Activated naive CD4-positive, alpha-beta T cell treated with anti-CD3 and anti-CD28 coated beads for 36 hours (primary cell): ENCODE results near the gene FES. TPM values are rescaled to one million over a fixed set of nuclear protein-coding genes. Genes with fewer than 3 reads are reported as not detected.

ENCODE experiments used
- CTCF ChIA-PET: fragments of 350-600 bp; sonication (Branson Sonifier 250); formaldehyde crosslinking; loops from one replicate; lab custom pipeline; 2021; ENCODE audit warnings: antibody characterized with exemption; lab: Charles Lee
- DNase-seq: peaks from one replicate; pipeline ENCODE4 v3.0.0-alpha.2; 2020
- H3K27ac Mint-ChIP-seq: one replicate; pipeline ENCODE4 v1.8.0; 2021; ENCODE audit warnings: mild to moderate bottlenecking, mixed read lengths
- H3K27me3 Mint-ChIP-seq: one replicate; pipeline ENCODE4 v1.8.0; 2021; ENCODE audit warnings: low read depth, mixed read lengths
- H3K36me3 Mint-ChIP-seq: one replicate; pipeline ENCODE4 v1.8.0; 2021; ENCODE audit warnings: low read depth, mixed read lengths
- H3K4me1 Mint-ChIP-seq: one replicate; pipeline ENCODE4 v1.8.0; 2021; ENCODE audit warnings: low read depth, mixed read lengths
- H3K4me3 Mint-ChIP-seq: one replicate; pipeline ENCODE4 v1.8.0; 2021; ENCODE audit warnings: mild to moderate bottlenecking, moderate library complexity, mixed read lengths
- H3K9me3 Mint-ChIP-seq: one replicate; pipeline ENCODE4 v1.8.0; 2021; ENCODE audit warnings: mixed read lengths
- intact Hi-C: fragments of 100-400 bp; cut with micrococcal nuclease; formaldehyde crosslinking; loops from one replicate; pipeline ENCODE4 v1.15.1; 2023
- total RNA-seq, 2 experiments: library from RNA; stranded (reverse); gene quantifications; one replicate each; pipeline ENCODE4 v1.2.3, GENCODE V29; 2021

FES gene
- total RNA-seq, 2 experiments from 2014 or later = 22.6 to 24.2 TPM

GRCh38 chr15:90942354-90943120 lies 58.2 kb downstream of the FES start:
- CTCF ChIA-PET = interaction anchor here (0.7 to 4.2 kb wide), 5 partner anchors 10 to 300 kb away, joined by 3 to 31 read pairs (median 3); partner anchors contain the start of gene HDDC3
- H3K9me3 Mint-ChIP-seq = no peaks in the 10 kb centered on the region
- no peak overlapping the region for H3K4me3 Mint-ChIP-seq
- no peaks in the 10 kb centered on the region for H3K27me3 Mint-ChIP-seq
- intact Hi-C loops = no loop called here
- DNase-seq = no peak
- peaks cover 28% of the 10 kb centered on the region for H3K36me3 Mint-ChIP-seq
- H3K4me1 Mint-ChIP-seq = no peaks in the 10 kb centered on the region
- H3K27ac Mint-ChIP-seq = no peak overlapping the region

- peaks cover 34% of the 10 kb centered on the region for H3K36me3 Mint-ChIP-seq
- CTCF ChIA-PET = interaction anchor here (0.8 to 1.0 kb wide), 2 partner anchors 88 to 644 kb away, joined by 3 read pairs; no protein-coding TSS in a partner anchor
- intact Hi-C loops = no loop called here
- no peaks in the 10 kb centered on the region for H3K9me3 Mint-ChIP-seq
- no peaks in the 10 kb centered on the region for H3K4me1 Mint-ChIP-seq
- no peak overlapping the region for H3K4me3 Mint-ChIP-seq
- H3K27ac Mint-ChIP-seq = no peak overlapping the region
- DNase-seq = no peak
- H3K27me3 Mint-ChIP-seq = no peaks in the 10 kb centered on the region
Observed at GRCh38 chr15:90945091-90945490, 60.8 kb downstream of the FES start.

Other genes with a start within 250 kb of the FES start
- 10 to 100 TPM; 62.9 to 70.4 TPM for gene BLM, start 167.2 kb upstream of the FES start, total RNA-seq
- gene FURIN, start 15.9 kb upstream of the FES start, total RNA-seq = 100 to 1,000 TPM; 443 to 448 TPM
- 100 to 1,000 TPM; 139 to 141 TPM for gene MAN2A2, start 18.8 kb downstream of the FES start, total RNA-seq
- 10 to 100 TPM; 49.8 to 51.3 TPM for gene HDDC3, start 48.0 kb downstream of the FES start, total RNA-seq
- gene UNC45A, start 50.8 kb downstream of the FES start, total RNA-seq = 10 to 100 TPM; 69.9 to 70.8 TPM
- 10 to 100 TPM; 52.0 to 52.4 TPM for gene RCCD1, start 70.4 kb downstream of the FES start, total RNA-seq
- 100 to 1,000 TPM; 173 TPM for gene PRC1, start 110.0 kb downstream of the FES start, total RNA-seq
- 10 to 100 TPM; 19.8 to 21.2 TPM for gene VPS33B, start 138.1 kb downstream of the FES start, total RNA-seq
- under 1 TPM; 0.07 TPM for gene SV2B, start 215.8 kb downstream of the FES start, total RNA-seq